ENCODE results near the gene UBE2E2.

Gene UBE2E2

DNA sequence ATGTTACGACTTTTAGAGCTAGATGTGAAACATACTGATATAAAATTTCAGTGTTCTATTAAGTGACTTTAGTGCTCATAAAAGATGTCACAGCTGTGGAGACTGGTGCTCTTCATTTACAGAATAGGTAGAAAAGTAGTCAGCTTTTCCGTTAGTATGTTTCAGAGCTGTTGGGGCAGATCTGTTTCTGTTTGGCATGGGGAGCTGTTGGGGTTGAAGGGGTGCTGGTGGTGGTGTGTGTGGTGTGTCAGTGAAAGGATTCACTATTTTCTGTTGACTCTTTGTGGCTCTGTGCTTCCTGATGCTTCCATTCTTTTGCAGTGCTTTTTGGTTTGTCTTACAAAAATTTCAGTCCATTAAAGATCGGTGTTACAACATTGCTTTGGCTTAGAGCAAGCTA is 3.2 kb downstream of the UBE2E2 start:
- H3K27ac Mint-ChIP-seq, result no peak overlapping the region
- peaks cover 9% of the 10 kb centered on the region for H3K36me3 Mint-ChIP-seq (ENCODE audit: low read depth)
- H3K4me3 Mint-ChIP-seq, result peak overlapping the region in 2 of 3 experiments; percentile 5 to 62
- TF ChIP-seq, protein P1, sequence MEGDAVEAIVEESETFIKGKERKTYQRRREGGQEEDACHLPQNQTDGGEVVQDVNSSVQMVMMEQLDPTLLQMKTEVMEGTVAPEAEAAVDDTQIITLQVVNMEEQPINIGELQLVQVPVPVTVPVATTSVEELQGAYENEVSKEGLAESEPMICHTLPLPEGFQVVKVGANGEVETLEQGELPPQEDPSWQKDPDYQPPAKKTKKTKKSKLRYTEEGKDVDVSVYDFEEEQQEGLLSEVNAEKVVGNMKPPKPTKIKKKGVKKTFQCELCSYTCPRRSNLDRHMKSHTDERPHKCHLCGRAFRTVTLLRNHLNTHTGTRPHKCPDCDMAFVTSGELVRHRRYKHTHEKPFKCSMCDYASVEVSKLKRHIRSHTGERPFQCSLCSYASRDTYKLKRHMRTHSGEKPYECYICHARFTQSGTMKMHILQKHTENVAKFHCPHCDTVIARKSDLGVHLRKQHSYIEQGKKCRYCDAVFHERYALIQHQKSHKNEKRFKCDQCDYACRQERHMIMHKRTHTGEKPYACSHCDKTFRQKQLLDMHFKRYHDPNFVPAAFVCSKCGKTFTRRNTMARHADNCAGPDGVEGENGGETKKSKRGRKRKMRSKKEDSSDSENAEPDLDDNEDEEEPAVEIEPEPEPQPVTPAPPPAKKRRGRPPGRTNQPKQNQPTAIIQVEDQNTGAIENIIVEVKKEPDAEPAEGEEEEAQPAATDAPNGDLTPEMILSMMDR (IDR thresholded peaks at IDR 0.05; ENCODE audit: unreplicated experiment in 3 of 3), result no peak
- H3K9me3 Mint-ChIP-seq, result no peaks in the 10 kb centered on the region
- peaks cover 26% of the 10 kb centered on the region for H3K4me1 Mint-ChIP-seq
- H3K27me3 Mint-ChIP-seq (ENCODE audit: low read depth), result peaks cover 3% of the 10 kb centered on the region

DNA sequence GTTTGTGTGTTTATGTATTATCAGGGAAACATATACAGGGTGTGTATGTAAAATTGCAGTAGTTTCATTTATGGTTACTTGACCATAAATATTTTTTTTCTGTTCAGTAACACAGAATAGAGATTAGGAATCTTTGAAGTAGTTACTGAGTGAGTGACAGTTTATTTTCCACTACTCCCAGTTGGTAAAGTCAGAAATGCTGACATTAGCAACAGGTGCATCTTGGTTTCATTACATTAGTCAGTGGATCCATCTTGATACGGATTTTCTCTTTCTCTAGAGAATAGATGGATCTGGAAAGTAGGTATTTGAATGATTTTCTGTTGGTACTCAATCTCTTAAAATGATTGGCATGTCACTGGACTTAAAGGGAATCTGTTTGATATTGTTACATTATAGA is 6.0 kb downstream of the UBE2E2 start:
- H3K4me3 Mint-ChIP-seq, result no peak overlapping the region
- peaks cover 9% of the 10 kb centered on the region for H3K36me3 Mint-ChIP-seq (ENCODE audit: low read depth)
- H3K4me1 Mint-ChIP-seq, result peaks cover 26% of the 10 kb centered on the region
- peaks cover 3% of the 10 kb centered on the region for H3K27me3 Mint-ChIP-seq (ENCODE audit: low read depth)
- TF ChIP-seq, protein P1 (IDR thresholded peaks at IDR 0.05; ENCODE audit: unreplicated experiment in 3 of 3), result no peak
- no peak overlapping the region for H3K27ac Mint-ChIP-seq
- no peaks in the 10 kb centered on the region for H3K9me3 Mint-ChIP-seq

GRCh38 chr3:23209747-23210487 is 6.8 kb downstream of the UBE2E2 start:
- Mint-ChIP-seq H3K9me3 (no peaks in the 10 kb centered on the region), H3K27ac (no peak overlapping the region), H3K4me3 (no peak overlapping the region), H3K27me3 (ENCODE audit: low read depth) (peaks cover 3% of the 10 kb centered on the region), H3K36me3 (ENCODE audit: low read depth) (peaks cover 9% of the 10 kb centered on the region), H3K4me1 (peaks cover 22% of the 10 kb centered on the region)
- TF ChIP-seq, protein P1 (IDR thresholded peaks at IDR 0.05; ENCODE audit: unreplicated experiment in 3 of 3), result no peak

- no peak overlapping the region for H3K4me3 Mint-ChIP-seq
- TF ChIP-seq, protein P1 (IDR thresholded peaks at IDR 0.05; ENCODE audit: unreplicated experiment in 3 of 3), result no peak
Measured at GRCh38 chr3:23213813-23214212, 10.7 kb downstream of the UBE2E2 start.

DNA sequence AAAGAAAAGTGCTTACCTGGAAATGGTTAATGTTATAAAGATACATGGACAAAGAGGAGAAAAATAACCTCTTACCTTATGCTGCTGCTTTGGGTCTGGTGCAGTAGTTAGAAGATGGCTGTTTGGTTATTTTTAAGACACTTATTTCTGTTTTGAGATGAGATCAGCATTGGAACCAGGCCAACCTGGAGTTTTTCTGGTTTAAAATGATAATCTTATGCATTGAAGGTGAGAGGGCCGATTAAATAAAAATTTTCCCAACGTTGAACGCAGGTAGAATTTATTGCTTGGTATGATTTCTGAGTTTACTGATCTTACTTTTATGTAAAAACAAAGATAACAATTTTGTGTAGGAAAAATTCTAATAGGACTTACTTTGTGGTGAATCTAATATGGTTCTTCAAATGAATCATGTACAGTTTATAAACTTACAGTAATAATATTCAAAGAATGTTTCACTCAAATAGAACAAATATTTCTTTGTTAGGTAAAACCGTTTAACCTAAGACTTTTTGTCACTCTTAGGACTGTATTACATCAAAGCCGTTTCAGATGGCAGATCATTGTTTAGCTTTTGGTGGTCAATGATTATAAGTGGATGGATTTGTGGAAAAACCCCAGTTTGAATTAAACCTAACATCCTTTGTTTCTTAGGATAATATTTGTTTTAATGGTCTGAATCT is 14.9 kb downstream of the UBE2E2 start:
- Mint-ChIP-seq H3K9me3 (peaks cover 9% of the 10 kb centered on the region), H3K36me3 (ENCODE audit: low read depth) (peaks cover 12% of the 10 kb centered on the region), H3K27me3 (ENCODE audit: low read depth) (no peaks in the 10 kb centered on the region), H3K27ac (peak overlapping the region; percentile 6 to 72 (median 21)), H3K4me3 (no peak overlapping the region), H3K4me1 (peaks cover 19% of the 10 kb centered on the region)
- TF ChIP-seq, protein P1 (IDR thresholded peaks at IDR 0.05; ENCODE audit: unreplicated experiment in 3 of 3), result no peak

More at GRCh38 chr3:23213813-23214212, 10.7 kb downstream of the UBE2E2 start:
- Mint-ChIP-seq H3K4me1 (peaks cover 17% of the 10 kb centered on the region), H3K36me3 (ENCODE audit: low read depth) (peaks cover 9% of the 10 kb centered on the region), H3K27ac (no peak overlapping the region), H3K27me3 (ENCODE audit: low read depth) (peaks cover 3% of the 10 kb centered on the region), H3K9me3 (no peaks in the 10 kb centered on the region)
